Common myeloid progenitor, CD34-positive (primary cell): ENCODE measurements around the gene CHAF1A.
A peak's percentile ranks its signal among the peaks of the same experiment; 100 is the strongest.

ENCODE experiments used
- CTCF ChIA-PET: fragments of 350-600 bp; sonication (Branson Sonifier 250); formaldehyde crosslinking; loops from one replicate; lab custom pipeline; 2021; ENCODE audit warnings: antibody characterized with exemption; lab: Charles Lee
- POLR2A ChIA-PET: fragments of 350-600 bp; sonication (Branson Sonifier 250); formaldehyde crosslinking; loops from one replicate; lab custom pipeline; 2021; ENCODE audit warnings: antibody characterized with exemption; lab: Charles Lee
- DNase-seq, 3 donors: peaks; one replicate each; pipeline versions ENCODE4 v3.0.0 to v3.0.0-alpha.2; 2013
- H3K27ac ChIP-seq, 2 experiments: 1 replicate in 1 of 2; 2 replicates in 1 of 2; pipeline ENCODE4 v1.7.0; 2013; ENCODE audit warnings: inconsistent platforms in 2 of 2, low read length in 2 of 2, mild to moderate bottlenecking in 2 of 2, low read depth in 1 of 2, moderate library complexity in 1 of 2; ENCODE audit not compliant: severe bottlenecking in 2 of 2, insufficient read depth in 1 of 2, poor library complexity in 1 of 2
- H3K27me3 ChIP-seq, 5 experiments: replicated peaks in 2 of 5; 1 replicate in 3 of 5; 2 replicates in 2 of 5; pipeline versions ENCODE4 v1.6.1 to v1.7.0; 2013; ENCODE audit warnings: low read length in 4 of 5, mild to moderate bottlenecking in 2 of 5, moderate library complexity in 2 of 5, inconsistent platforms in 1 of 5; ENCODE audit not compliant: insufficient read depth in 5 of 5, control insufficient read depth in 4 of 5
- H3K36me3 ChIP-seq, 4 experiments: 1 replicate in 2 of 4; 2 replicates in 2 of 4; pipeline versions ENCODE4 v1.6.1 to v1.7.0; 2013; ENCODE audit warnings: low read length in 3 of 4, control low read depth in 1 of 4, mild to moderate bottlenecking in 1 of 4; ENCODE audit not compliant: control insufficient read depth in 4 of 4, insufficient read depth in 4 of 4
- H3K4me1 ChIP-seq, 4 experiments: 1 replicate in 3 of 4; 2 replicates in 1 of 4; pipeline versions ENCODE4 v1.6.1 to v1.7.1; 2013; ENCODE audit warnings: low read length in 3 of 4, mild to moderate bottlenecking in 3 of 4, control low read depth in 1 of 4, inconsistent platforms in 1 of 4, moderate library complexity in 1 of 4; ENCODE audit not compliant: control insufficient read depth in 4 of 4, insufficient read depth in 4 of 4; ENCODE audit errors: control extremely low read depth in 1 of 4
- H3K4me3 ChIP-seq, 7 experiments: 1 replicate in 4 of 7; 2 replicates in 3 of 7; pipeline versions ENCODE4 v1.5.1 to v1.7.0; 2013; ENCODE audit warnings: mild to moderate bottlenecking in 7 of 7, low read length in 6 of 7, moderate library complexity in 6 of 7, inconsistent platforms in 2 of 7, low read depth in 2 of 7, control low read depth in 1 of 7; ENCODE audit not compliant: insufficient read depth in 4 of 7, control insufficient read depth in 1 of 7; ENCODE audit errors: extremely low read depth in 1 of 7
- H3K9me3 ChIP-seq, 5 experiments: 1 replicate in 4 of 5; 2 replicates in 1 of 5; pipeline versions ENCODE4 v1.6.1 to v1.7.1; 2013; ENCODE audit warnings: low read length in 4 of 5, mild to moderate bottlenecking in 2 of 5, inconsistent platforms in 1 of 5, low read depth in 1 of 5, moderate library complexity in 1 of 5; ENCODE audit not compliant: control insufficient read depth in 4 of 5, insufficient read depth in 2 of 5; ENCODE audit errors: control extremely low read depth in 1 of 5
- WGBS: methylation state at CpG from one replicate; pipeline ENCODE4 v1.1.5; 2013; ENCODE audit not compliant: insufficient coverage; 5-methylcytosine and 5-hydroxymethylcytosine counted together

The CHAF1A gene

GRCh38 chr19:4467835-4468234 is 65.4 kb downstream of the CHAF1A start:
- no peaks in the 10 kb centered on the region for H3K27me3 ChIP-seq
- 100% methylated on average over 1 of the region's 3 CpGs for WGBS
- ChIA-PET CTCF (no interaction called here), POLR2A (no interaction called here)
- H3K27ac ChIP-seq, result no peak overlapping the region
- H3K4me3 ChIP-seq, result no peak overlapping the region
- H3K4me1 ChIP-seq, result peaks cover 0 to 11% (median 8%) of the 10 kb centered on the region in 4 experiments
- no peaks in the 10 kb centered on the region for H3K9me3 ChIP-seq
- DNase-seq, result no peak
- no peaks in the 10 kb centered on the region for H3K36me3 ChIP-seq

GRCh38 chr19:4471403-4472173 is 69.1 kb downstream of the CHAF1A start:
- Histone ChIP-seq H3K36me3 (peaks cover 0 to 13% (median 8%) of the 10 kb centered on the region in 4 experiments), H3K4me3 (peak overlapping the region; percentile 44 to 87 (median 79)), H3K9me3 (no peaks in the 10 kb centered on the region), H3K27ac (peak overlapping the region; percentile 75 to 89), H3K4me1 (peaks cover 0 to 32% (median 26%) of the 10 kb centered on the region in 4 experiments), H3K27me3 (no peaks in the 10 kb centered on the region)
- 0% methylated on average over 31 of the region's 33 CpGs for WGBS
- CTCF ChIA-PET, result interaction anchor here (1.0 to 2.3 kb wide), 4 partner anchors 10 to 165 kb away, joined by 3 to 11 read pairs (median 4); partner anchors contain the start of gene UBXN6
- peak; percentile 100 for DNase-seq
- POLR2A ChIA-PET, result interaction anchor here (0.6 to 1.6 kb wide), 6 partner anchors 9 to 70 kb away, joined by 3 to 6 read pairs (median 4); partner anchors contain the start of genes CHAF1A, LRG1 and UBXN6

- no peak for DNase-seq
- WGBS, result 0% methylated on average over 25 of the region's 71 CpGs
These were observed 69.9 kb downstream of the CHAF1A start, which contains the start of gene HDGFL2 for GRCh38 chr19:4472174-4472974. TSS of gene HDGFL2 (plus strand) at chr19:4472297. CDS start at chr19:4472351, 54 bp downstream.

GRCh38 chr19:4473011-4473762 is 70.7 kb downstream of the CHAF1A start:
- Histone ChIP-seq H3K36me3 (peaks cover 6 to 23% (median 15%) of the 10 kb centered on the region in 4 experiments), H3K9me3 (no peaks in the 10 kb centered on the region), H3K27ac (peak overlapping the region; percentile 50 to 82), H3K4me3 (peak overlapping the region; percentile 68 to 90 (median 79)), H3K27me3 (no peaks in the 10 kb centered on the region), H3K4me1 (peaks cover 0 to 32% (median 26%) of the 10 kb centered on the region in 4 experiments)
- no peak for DNase-seq
- ChIA-PET POLR2A (interaction anchor here (0.6 to 1.3 kb wide), 2 partner anchors 16 to 467 kb away, joined by 4 read pairs; no protein-coding TSS in a partner anchor), CTCF (interaction anchor here (1.2 to 1.8 kb wide), 2 partner anchors 48 to 272 kb away, joined by 3 to 4 read pairs; no protein-coding TSS in a partner anchor)
- 44% methylated on average over 18 of the region's 25 CpGs for WGBS

More at GRCh38 chr19:4472174-4472974, 69.9 kb downstream of the CHAF1A start, which contains the start of gene HDGFL2:
- Histone ChIP-seq H3K27me3 (no peaks in the 10 kb centered on the region), H3K4me1 (peaks cover 0 to 32% (median 26%) of the 10 kb centered on the region in 4 experiments), H3K36me3 (peaks cover 5 to 20% (median 12%) of the 10 kb centered on the region in 4 experiments), H3K4me3 (peak within 1 kb of the TSS; percentile 73 to 90 (median 79)), H3K9me3 (no peaks in the 10 kb centered on the region), H3K27ac (peak within 1 kb of the TSS; percentile 75 to 89)
- CTCF ChIA-PET, result interaction anchor here (1.0 to 2.3 kb wide), 2 partner anchors 11 to 164 kb away, joined by 4 to 11 read pairs; no protein-coding TSS in a partner anchor
- POLR2A ChIA-PET, result interaction anchor here (1.3 kb wide), 1 partner anchor 16 kb away, joined by 4 read pairs; no protein-coding TSS in a partner anchor

- ChIA-PET CTCF (interaction anchor here (1.2 to 1.8 kb wide), 4 partner anchors 47 to 272 kb away, joined by 3 to 5 read pairs (median 4); partner anchors contain the start of gene SH3GL1), POLR2A (interaction anchor here (0.6 kb wide), 1 partner anchor 468 kb away, joined by 4 read pairs; no protein-coding TSS in a partner anchor)
- Histone ChIP-seq H3K27me3 (no peaks in the 10 kb centered on the region), H3K4me3 (peak overlapping the region; percentile 28 to 90 (median 79)), H3K4me1 (peaks cover 0 to 32% (median 26%) of the 10 kb centered on the region in 4 experiments), H3K9me3 (no peaks in the 10 kb centered on the region), H3K27ac (peak overlapping the region in 1 of 2 experiments; percentile 82), H3K36me3 (peaks cover 6 to 30% (median 18%) of the 10 kb centered on the region in 4 experiments)
- DNase-seq, result no peak
- WGBS, result 23% methylated on average over 22 of the region's 23 CpGs
These were observed 71.5 kb downstream of the CHAF1A start for GRCh38 chr19:4473763-4474513.
